Caki2 (cell line): ENCODE results near the gene PFN2. TPM values are rescaled to one million over a fixed set of nuclear protein-coding genes. Genes with fewer than 3 reads are reported as not detected.
A peak's percentile ranks its signal among the peaks of the same experiment; 100 is the strongest.
"Not testable (repeated sequence)": the region's sequence is repeated elsewhere in the genome, so short reads cannot be mapped to it uniquely, and the experiment has no call there.

Experiments used
- DNase-seq: peaks from one replicate; pipeline ENCODE4 v3.0.0-alpha.2; 2015; ENCODE audit warnings: low read depth
- in situ Hi-C: cut with HindIII; loops from 2 replicates; pipeline ENCODE4 v1.10.0; 2016; ENCODE audit warnings: low sequenced_read_pairs, low pct_unique_long_range_greater_than_20kb, mixed read lengths
- total RNA-seq: library from RNA; depleted of rRNA; stranded (reverse); fragments of >200 nt; shearing (Covaris generic); gene quantifications from 2 replicates; pipeline ENCODE4 v1.2.3, GENCODE V29; 2014; ENCODE audit warnings: low replicate concordance; rRNA removed

The PFN2 gene, protein sequence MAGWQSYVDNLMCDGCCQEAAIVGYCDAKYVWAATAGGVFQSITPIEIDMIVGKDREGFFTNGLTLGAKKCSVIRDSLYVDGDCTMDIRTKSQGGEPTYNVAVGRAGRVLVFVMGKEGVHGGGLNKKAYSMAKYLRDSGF
- total RNA-seq: 339 and 354 TPM in 2 replicates

DNA sequence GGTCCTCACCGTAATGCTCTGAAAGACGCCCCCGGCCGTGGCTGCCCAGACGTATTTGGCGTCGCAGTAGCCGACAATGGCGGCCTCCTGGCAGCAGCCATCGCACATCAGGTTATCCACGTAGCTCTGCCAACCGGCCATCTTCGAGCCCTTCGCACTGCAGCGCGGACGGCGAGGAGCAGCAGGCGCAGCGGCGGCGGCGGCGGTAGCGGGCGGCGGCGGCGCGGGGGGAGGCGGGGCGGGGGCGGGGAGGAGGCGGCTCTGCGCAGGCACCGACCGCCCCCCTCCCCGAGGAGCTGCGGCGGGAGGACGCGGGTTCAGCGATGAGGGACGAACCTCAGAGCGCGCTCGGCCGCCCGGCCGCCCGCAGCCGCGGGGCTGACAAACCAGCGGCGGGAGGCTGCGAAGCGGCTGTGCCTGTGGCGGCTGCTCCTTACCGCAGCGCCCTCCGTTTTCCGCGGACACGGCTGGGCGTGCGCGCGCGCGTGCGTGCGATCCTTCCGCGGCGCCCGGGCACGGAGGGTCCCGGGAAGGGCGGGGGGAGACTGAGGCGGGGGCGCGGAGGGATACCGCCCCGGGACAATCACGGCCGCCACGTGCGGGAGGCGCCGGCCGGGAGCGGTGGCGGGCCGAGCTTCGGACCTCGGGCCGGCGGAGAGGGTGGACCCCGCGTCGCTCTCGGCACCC is at the start of gene PFN2:
Gene PFN2, minus strand, starts transcription at position 180 of the 687 bp plus-strand sequence. Its CDS starts 39 bp downstream, at position 141.
- in situ Hi-C loops: no loop called here
- DNase-seq: peak; percentile 86

GRCh38 chr3:150015901-150016300 is 45.2 kb upstream of the PFN2 start:
- DNase-seq: no peak
- in situ Hi-C loops: no loop called here

GRCh38 chr3:150014782-150015181 is 44.1 kb upstream of the PFN2 start:
- DNase-seq: no peak
- in situ Hi-C loops: no loop called here

DNA sequence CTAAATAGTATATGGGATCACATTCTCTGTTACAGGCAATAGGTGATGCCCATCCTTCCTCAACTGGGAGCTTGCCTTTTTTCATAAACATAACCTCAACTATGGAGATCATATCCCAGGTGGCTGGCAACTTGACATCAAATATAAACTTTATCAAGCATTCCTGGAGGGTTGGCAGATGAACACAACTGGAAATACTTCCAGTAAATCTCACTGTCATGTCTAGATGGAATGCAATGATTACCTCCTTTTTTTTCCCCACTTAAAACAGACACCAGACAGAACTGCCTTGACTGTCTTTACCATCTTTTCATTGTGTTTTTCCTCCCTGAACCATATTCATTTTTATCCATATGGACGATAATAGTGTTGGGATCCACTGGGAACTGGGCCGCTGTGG is 43.1 kb upstream of the PFN2 start:
- in situ Hi-C loops: no loop called here
- no peak for DNase-seq

- in situ Hi-C loops: no loop called here
- no peak for DNase-seq
Observed at GRCh38 chr3:150006794-150007193, 36.1 kb upstream of the PFN2 start.

DNA sequence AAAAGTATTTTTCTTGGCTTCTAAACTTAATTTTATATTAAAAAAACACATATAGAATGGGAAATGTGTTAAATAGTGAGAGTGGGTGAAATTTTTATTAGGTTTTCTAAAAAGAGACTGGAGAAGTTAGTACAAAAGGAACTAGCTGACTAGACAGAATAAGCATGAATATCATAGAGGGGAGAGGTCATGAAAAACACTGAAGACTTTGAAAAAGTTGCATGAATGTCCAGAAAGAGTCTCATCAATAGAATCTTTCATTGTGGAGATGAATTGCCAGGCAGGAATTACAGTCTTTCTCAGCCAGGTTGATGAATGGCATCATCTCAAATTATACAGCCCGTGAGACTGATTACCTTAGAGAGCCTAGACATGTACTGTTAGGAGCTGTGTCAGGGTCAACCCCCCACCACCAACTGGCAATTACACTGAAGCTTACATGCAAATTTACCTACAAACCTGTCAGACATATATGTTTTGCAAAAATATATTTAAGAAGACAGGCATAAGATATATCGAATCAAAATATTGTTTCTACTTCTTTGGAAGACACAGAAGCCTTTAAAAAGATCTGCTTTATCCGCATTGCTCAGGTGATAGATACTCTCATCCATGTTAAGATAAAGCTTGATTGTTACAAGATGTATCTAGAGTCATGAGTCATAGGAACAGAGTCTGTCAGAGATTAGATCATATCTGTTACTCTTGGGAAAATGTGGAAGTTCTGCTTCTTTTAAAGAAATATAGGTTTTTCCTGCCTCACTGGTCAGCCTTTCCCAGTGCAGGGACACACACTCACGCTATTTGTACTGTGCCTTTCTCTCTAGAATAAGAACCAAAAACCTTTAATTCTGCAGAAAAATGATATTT is 34.8 kb upstream of the PFN2 start:
- in situ Hi-C loops: no loop called here
- DNase-seq: no peak

GRCh38 chr3:150000641-150001040 is 29.9 kb upstream of the PFN2 start:
- in situ Hi-C loops: no loop called here

DNA sequence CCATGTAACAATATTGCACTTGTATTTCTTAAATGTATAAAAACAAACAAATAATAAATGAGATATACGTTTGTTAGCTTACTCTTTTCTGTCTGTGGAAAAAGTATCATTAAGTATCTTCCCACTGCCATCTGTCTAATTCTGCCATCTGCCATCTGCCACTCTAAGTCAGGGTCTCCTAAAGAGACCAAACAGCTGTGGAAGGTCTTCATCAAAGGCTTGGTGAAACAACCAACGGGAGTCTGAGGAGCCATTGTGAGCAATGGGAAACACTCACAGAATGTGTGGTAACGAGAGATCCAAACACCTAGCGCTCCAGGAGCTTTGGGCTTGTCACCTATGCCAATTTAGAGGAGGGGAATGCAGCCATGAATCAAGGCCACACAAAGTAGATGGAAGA is 28.7 kb upstream of the PFN2 start:
- in situ Hi-C loops: no loop called here
- DNase-seq: no peak

More at GRCh38 chr3:150000641-150001040, 29.9 kb upstream of the PFN2 start:
- DNase-seq: no peak

- DNase-seq: no peak
- in situ Hi-C loops: no loop called here
Observed at GRCh38 chr3:149998946-149999345, 28.3 kb upstream of the PFN2 start.

DNA sequence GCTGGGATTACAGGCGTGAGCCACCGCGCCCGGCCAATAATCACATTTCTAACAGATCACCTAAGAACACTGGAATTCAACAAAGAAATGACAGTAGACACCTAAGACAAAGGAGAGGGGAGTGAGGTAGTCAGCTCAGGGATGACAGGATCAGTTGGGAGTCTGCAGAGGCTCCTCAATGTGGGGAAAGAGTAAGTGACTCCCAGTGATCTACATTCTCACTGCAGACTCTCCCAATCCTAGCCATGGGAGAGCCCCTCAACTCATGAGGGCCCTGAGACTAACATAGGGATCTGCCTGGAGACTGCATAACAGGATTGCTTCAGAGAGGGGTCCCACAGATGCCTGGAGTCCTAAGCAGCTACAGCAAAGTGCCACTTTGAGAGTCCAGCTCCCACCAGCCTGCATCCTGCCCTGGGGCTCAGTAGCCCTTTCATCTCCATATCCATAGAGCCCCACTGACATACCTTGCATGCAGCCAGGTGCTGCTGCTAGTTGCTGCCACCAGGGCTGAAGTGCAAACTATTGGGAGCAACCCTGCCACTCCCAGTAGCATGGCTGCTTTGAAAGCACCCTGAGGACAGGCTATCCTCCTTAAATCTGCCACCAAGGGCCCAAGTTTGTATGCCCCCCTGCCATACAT is 21.8 kb upstream of the PFN2 start:
- in situ Hi-C loops: no loop called here

GRCh38 chr3:149990423-149990948 is 19.8 kb upstream of the PFN2 start:
- DNase-seq: no peak
- in situ Hi-C loops: no loop called here

More for the DNA sequence above, 21.8 kb upstream of the PFN2 start:
- no peak for DNase-seq

DNA sequence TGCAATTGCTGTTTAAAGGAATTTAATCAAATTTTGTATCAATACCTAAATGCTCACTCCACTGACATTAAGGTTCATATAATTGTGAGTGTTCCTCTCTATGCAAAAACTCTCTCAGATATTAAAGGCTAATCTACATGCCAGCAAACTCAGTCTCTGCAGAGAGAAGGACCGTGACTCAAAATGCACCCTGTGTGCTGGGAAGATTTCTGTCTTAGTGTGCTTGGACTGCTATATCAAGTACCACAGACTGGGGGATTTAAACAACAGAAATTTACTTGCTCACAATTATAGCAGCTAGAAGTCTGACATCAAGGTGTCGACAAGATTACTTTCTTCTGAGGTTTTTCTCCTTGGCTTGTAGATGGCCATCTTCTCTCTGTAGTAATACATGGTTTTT is 18.6 kb upstream of the PFN2 start:
- in situ Hi-C loops: no loop called here
- DNase-seq: no peak

GRCh38 chr3:149983628-149984027 is 12.9 kb upstream of the PFN2 start:
- no peak for DNase-seq
- in situ Hi-C loops: no loop called here

DNA sequence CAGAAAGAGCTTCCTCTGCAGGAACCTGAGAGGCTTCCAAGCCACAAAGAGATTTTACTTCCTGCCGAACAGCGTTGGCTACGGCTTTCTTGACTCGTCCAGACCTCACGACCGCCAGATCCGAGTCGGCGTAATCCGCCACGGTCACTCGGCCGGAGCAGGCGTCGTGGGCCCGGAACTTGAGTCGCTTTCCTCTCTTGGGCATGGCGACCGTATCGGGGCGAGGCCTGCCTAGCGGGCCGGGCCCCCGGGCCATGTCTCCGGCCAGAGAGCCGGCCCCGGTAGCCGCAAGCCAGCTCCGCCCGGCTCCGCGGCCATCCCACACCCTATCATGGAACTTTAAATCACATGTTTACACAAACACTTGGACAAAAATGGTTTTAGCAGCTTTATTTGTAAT is 12.4 kb upstream of the PFN2 start:
- in situ Hi-C loops: not testable (repeated sequence)

DNA sequence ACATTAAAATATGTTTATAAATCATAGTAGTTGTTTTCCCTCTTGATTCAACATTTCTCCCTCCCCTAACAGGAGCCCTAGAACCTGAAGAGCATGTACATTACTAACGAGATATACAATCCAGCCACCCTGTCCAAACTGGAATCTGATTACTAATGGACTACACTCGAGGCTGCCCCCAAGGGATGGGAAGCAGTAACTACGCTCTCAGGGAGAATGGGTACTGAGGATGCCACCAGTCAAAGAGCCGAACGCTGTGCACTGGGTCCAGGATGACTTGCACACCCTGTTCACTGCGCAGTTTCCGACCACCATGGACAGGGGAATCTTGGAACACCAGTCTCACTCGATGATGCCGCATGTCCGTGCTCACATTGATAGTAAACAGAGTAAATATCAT is 11.3 kb upstream of the PFN2 start:
- in situ Hi-C loops, DNase-seq: not testable (repeated sequence)

More for the DNA sequence above, 12.4 kb upstream of the PFN2 start:
- DNase-seq: not testable (repeated sequence)

DNA sequence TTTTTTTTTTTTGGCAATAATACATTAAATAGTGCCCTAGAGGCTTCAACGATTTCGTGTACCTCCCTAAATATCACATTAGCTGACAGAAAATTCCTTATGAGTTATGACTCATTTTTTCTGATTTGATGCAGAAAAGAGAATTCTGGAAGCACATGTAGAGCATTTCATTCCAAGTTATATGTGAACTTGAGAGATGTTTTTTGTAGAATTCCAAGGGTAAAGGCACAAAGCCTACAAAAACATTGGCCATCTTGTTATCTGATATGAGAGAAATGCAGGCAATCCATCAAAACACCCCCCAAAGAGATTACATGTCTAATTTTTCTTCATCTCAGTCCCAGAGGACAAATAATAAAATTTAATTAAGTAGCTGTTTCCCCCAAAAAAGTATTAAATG is 6.7 kb upstream of the PFN2 start:
- no peak for DNase-seq
- in situ Hi-C loops: no loop called here

DNA sequence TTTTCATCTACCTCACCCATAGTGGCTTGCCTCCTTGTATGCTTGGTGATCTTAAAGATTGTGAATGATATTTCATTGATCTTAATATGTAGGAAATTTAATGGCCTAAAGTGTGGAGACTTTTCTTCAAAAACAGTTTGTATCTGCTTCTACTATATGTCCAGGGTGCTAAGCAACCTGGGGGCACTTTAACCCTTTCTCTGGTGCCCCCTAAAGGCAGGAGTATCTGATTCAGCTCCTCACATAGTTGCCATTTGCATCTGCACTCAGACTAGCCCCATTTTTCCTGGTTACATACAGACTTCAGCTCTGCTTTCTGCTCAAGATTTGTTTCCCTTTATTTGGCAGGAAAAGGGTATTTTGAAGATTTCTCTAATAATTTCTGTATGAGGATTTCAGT is 5.2 kb upstream of the PFN2 start:
- in situ Hi-C loops: no loop called here
- no peak for DNase-seq

GRCh38 chr3:149971403-149972075 is 844 bp upstream of the PFN2 start:
- DNase-seq: peak; percentile 83
- in situ Hi-C loops: no loop called here
